Sigmoid colon (tissue), 4 donors: ENCODE data around the gene OR2T11.

Experiments
- CTCF ChIP-seq, 4 experiments: fragments of 450-650 bp in 3 of 4; fragments of 200-600 bp in 1 of 4; IDR thresholded peaks; one replicate each; pipeline ENCODE4 v1.5.1; 2016 to 2019; ENCODE audit warnings: antibody characterized with exemption in 4 of 4, mild to moderate bottlenecking in 3 of 4, moderate library complexity in 2 of 4
- EP300 ChIP-seq, 4 donors: sonication (generic); formaldehyde crosslinking; IDR thresholded peaks; one replicate each; pipeline ENCODE4 v1.6.1; 2017; ENCODE audit warnings: antibody characterized with exemption in 4 of 4
- POLR2A ChIP-seq, 2 donors: fragments of 450-650 bp; IDR thresholded peaks; one replicate each; pipeline ENCODE4 v1.6.1; 2016; ENCODE audit warnings: antibody characterized with exemption in 2 of 2, mild to moderate bottlenecking in 2 of 2, moderate library complexity in 2 of 2
- POLR2AphosphoS5 ChIP-seq, 4 donors: sonication (generic); formaldehyde crosslinking; IDR thresholded peaks; one replicate each; pipeline ENCODE4 v1.6.1; 2017; ENCODE audit warnings: antibody characterized with exemption in 4 of 4

GRCh38 chr1:248627971-248628844 lies 6.7 kb downstream of the OR2T11 start:
- no peak for TF ChIP-seq POLR2A (IDR thresholded peaks at IDR 0.05)
- TF ChIP-seq POLR2AphosphoS5 (IDR thresholded peaks at IDR 0.05): no peak
- TF ChIP-seq CTCF (IDR thresholded peaks at IDR 0.05): no peak
- no peak for TF ChIP-seq EP300 (IDR thresholded peaks at IDR 0.05)
